Stimulated activated CD4-positive, alpha-beta T cell treated with anti-CD3 and anti-CD28 coated beads, Interleukin-2, amount 100 ng/mL, for 24 hours (primary cell): ENCODE measurements around the gene NOS3.
A peak's percentile ranks its signal among the peaks of the same experiment; 100 is the strongest.
"Not testable (repeated sequence)": the region's sequence is repeated elsewhere in the genome, so short reads cannot be mapped to it uniquely, and the experiment has no call there.

ENCODE experiments used
- DNase-seq, 2 donors: peaks; one replicate each; pipeline ENCODE4 v3.0.0-alpha.2; 2020

NOS3 gene

GRCh38 chr7:151003572-151003971, 12.8 kb downstream of the NOS3 start:
- no peak for DNase-seq

GRCh38 chr7:151005566-151005965, 14.7 kb downstream of the NOS3 start:
- no peak for DNase-seq

GRCh38 chr7:151006590-151007300, 15.9 kb downstream of the NOS3 start:
- no peak for DNase-seq

DNA sequence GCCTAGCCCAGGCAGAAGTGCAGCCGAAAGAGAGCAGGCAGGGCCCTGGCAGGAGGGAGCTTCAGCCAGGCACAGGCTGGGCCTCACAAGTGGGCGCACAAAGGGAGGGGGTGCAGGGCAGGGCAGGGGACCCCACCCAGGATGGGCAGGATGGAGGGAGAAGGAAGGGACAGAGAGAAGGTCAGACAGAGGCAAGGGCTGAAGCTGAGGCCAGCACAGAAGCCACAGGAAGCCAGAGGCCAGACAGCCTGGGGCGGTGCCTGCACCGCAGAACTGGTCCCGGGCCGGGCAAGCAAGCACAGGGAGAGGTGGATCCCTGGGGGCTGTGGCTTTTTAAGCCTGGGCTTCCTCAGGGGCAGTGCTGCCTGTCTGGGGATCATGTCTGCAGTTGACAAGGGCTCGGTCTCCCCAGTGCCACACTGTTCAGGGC, 16.7 kb downstream of the NOS3 start:
- DNase-seq: no peak

DNA sequence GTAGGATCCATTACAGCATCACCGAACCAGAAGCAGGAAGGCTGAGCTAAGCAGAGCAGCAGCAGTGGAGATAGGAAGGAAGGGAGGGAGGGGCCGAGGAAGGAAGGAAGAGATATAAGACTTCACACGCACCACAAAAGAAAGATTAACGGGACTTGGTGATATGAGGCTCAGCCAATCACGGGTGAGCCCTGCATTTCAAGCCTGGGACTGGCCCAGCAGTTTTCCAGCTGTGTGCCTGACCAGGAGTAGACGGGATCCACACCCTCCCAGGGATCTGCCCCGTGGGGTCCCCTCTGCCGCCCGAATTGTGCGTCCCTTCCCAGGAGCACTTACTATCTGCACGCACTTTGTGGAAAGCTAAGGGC, 17.3 kb downstream of the NOS3 start:
- no peak for DNase-seq

GRCh38 chr7:151008511-151009323, 17.9 kb downstream of the NOS3 start:
- peak; percentile 87 to 92 for DNase-seq

GRCh38 chr7:151009327-151010036, 18.7 kb downstream of the NOS3 start:
- no peak for DNase-seq

DNA sequence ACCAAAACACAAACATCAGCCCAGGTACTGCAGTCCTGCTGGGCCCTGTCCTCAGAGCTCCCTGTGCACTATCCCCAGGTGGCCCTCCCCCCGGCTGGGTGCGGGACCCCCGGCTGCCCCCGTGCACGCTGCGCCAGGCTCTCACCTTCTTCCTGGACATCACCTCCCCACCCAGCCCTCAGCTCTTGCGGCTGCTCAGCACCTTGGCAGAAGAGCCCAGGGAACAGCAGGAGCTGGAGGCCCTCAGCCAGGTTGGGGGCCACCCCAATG, 19.2 kb downstream of the NOS3 start:
- DNase-seq: no peak

GRCh38 chr7:151010307-151011096, 19.7 kb downstream of the NOS3 start:
- peak; percentile 50 to 54 for DNase-seq

- no peak for DNase-seq
These were observed 20.2 kb downstream of the NOS3 start for GRCh38 chr7:151011097-151011409.

DNA sequence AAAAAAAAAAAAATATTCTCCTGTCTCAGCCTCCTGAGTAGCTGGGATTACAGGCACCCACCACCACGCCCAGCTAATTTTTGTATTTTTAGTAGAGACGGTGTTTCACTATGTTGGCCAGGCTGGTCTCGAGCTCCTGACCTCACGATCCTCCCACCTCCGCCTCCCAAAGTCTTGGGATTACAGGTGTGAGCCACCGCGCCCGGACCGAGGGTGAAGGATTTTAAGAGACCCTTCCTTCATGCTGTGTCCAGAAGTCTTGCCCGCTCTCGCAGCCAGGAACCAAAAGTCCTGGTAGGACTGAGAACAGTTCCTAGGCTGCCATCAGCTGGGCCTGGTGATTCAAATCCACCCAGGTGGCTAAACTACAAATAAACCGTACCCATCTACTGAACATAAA, 20.8 kb downstream of the NOS3 start:
- DNase-seq: not testable (repeated sequence)

GRCh38 chr7:151012031-151012692, 21.3 kb downstream of the NOS3 start:
- no peak for DNase-seq

GRCh38 chr7:151012911-151013347, 22.1 kb downstream of the NOS3 start:
- no peak for DNase-seq

- no peak for DNase-seq
These were observed 22.5 kb downstream of the NOS3 start for GRCh38 chr7:151013356-151013732.

GRCh38 chr7:151013733-151014497, 23.1 kb downstream of the NOS3 start:
- DNase-seq: peak; percentile 83 to 87

GRCh38 chr7:151014950-151015349, 24.1 kb downstream of the NOS3 start:
- no peak for DNase-seq

DNA sequence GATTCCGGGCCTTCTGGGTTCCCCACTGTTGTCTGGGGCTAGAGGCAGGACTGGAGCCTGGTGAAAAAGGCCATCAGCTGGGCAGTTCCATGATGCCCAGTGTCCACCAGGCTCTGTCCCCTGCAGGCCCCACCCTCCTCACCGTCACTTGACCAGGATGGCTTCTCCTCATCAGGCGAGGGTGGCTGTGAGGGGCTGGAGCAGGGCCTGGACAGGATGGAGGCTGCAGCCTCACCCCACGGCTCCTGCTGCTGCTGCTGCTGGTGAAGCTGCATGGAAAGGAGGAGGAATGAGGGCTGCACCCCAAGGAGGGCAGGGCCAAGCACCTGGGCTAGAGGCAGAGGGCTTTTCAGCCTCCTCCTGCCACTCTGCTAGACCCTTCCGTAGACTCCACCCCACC, 25.1 kb downstream of the NOS3 start:
- no peak for DNase-seq

- no peak for DNase-seq
These were observed 25.7 kb downstream of the NOS3 start for GRCh38 chr7:151016505-151016904.

DNA sequence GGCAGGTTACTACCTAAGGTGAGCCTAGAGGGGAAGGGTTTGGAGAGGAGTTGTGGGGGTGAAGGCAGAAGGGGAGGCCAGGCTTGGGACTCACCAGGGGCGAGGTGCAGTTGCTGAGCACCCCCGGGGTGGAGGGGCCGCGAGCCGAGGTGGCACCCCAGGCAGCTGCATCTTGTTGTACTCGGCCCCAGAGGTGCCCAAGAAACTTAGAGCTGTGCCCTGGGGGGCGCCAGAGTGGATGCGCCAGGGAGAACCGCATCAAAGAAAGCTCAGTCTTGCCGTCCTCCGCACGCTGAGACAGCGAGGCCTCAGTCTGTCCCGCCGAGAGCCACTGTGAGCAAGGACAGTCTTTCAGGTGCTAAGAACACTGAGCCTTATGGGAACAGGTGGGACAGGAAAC, 26.1 kb downstream of the NOS3 start:
- DNase-seq: no peak

GRCh38 chr7:151017370-151017952, 26.6 kb downstream of the NOS3 start:
- no peak for DNase-seq

- DNase-seq: peak; percentile 86 to 89
These were observed 27.2 kb downstream of the NOS3 start for GRCh38 chr7:151017953-151018420.
